Breast epithelium (tissue), 4 donors: Measurements from ENCODE around the gene SLC16A12. TPM values are rescaled to one million over a fixed set of nuclear protein-coding genes. Genes with fewer than 3 reads are reported as not detected.
"Not testable (repeated sequence)": the region's sequence is repeated elsewhere in the genome, so short reads cannot be mapped to it uniquely, and the experiment has no call there.

ENCODE experiments used
- DNase-seq, 2 donors: peaks; one replicate each; pipeline ENCODE4 v3.0.0-alpha.2; 2019; ENCODE audit warnings: low spot score in 2 of 2
- H3K27ac ChIP-seq, 2 donors: fragments of 200-600 bp; sonication (generic) in 1 of 2; one replicate each; pipeline ENCODE4 v1.5.1; 2016 to 2019; ENCODE audit warnings: mild to moderate bottlenecking in 1 of 2
- H3K27me3 ChIP-seq, 2 donors: fragments of 200-600 bp; sonication (generic) in 1 of 2; one replicate each; pipeline versions ENCODE4 v1.5.1 to v1.6.0; 2017 to 2019; ENCODE audit warnings: control low read depth in 1 of 2, mild to moderate bottlenecking in 1 of 2
- H3K36me3 ChIP-seq: fragments of 200-600 bp; one replicate; pipeline ENCODE4 v1.5.1; 2019
- H3K4me1 ChIP-seq, 2 donors: fragments of 200-600 bp; sonication (generic); one replicate each; pipeline ENCODE4 v1.5.1; 2016 to 2019; ENCODE audit warnings: control low read depth in 1 of 2
- H3K4me3 ChIP-seq, 3 donors: fragments of 200-600 bp; sonication (generic); 1 replicate in 2 of 3; 2 replicates in 1 of 3; pipeline ENCODE4 v1.5.1; 2016 to 2019; ENCODE audit warnings: mild to moderate bottlenecking in 3 of 3, moderate library complexity in 2 of 3
- H3K9me3 ChIP-seq, 2 donors: fragments of 200-600 bp; sonication (generic) in 1 of 2; one replicate each; pipeline ENCODE4 v1.5.1; 2016 to 2019; ENCODE audit warnings: control low read depth in 1 of 2
- CTCF ChIP-seq, 3 donors: fragments of 450-650 bp; IDR thresholded peaks; one replicate each; pipeline ENCODE4 v1.5.1; 2016 to 2017; ENCODE audit warnings: antibody characterized with exemption in 3 of 3, mild to moderate bottlenecking in 3 of 3, moderate library complexity in 3 of 3
- POLR2A ChIP-seq: fragments of 450-650 bp; IDR thresholded peaks from one replicate; pipeline ENCODE4 v1.6.1; 2016; ENCODE audit warnings: antibody characterized with exemption, mild to moderate bottlenecking, moderate library complexity
- POLR2AphosphoS5 ChIP-seq, 3 donors: sonication (generic); formaldehyde crosslinking; IDR thresholded peaks; one replicate each; pipeline ENCODE4 v1.6.1; 2017; ENCODE audit warnings: antibody characterized with exemption in 3 of 3
- intact Hi-C: fragments of 100-400 bp; cut with DNase I; formaldehyde crosslinking; loops from one replicate; pipeline ENCODE4 v1.15.1; 2023; ENCODE audit warnings: low total_unique reads
- total RNA-seq, 3 donors: library from RNA; depleted of rRNA; stranded (reverse); fragments of >200 nt; gene quantifications; one replicate each; pipeline ENCODE4 v1.1.0, GENCODE V29; 2016

Gene SLC16A12
- total RNA-seq, 3 donors from 2014 or later, result 2.6 to 4.8 (median 3.4) TPM

- no peak for TF ChIP-seq POLR2A
- TF ChIP-seq CTCF (IDR thresholded peaks at IDR 0.05), result no peak
- TF ChIP-seq POLR2AphosphoS5 (IDR thresholded peaks at IDR 0.05), result no peak
- no peaks in the 10 kb centered on the region for H3K9me3 ChIP-seq
- no peaks in the 10 kb centered on the region for H3K36me3 ChIP-seq
- intact Hi-C loops, result no loop called here
- no peaks in the 10 kb centered on the region for H3K27me3 ChIP-seq
- no peaks in the 10 kb centered on the region for H3K4me1 ChIP-seq
- peak overlapping the region; percentile 50 to 73 (median 58) for H3K4me3 ChIP-seq
- H3K27ac ChIP-seq, result peak overlapping the region; percentile 75 to 85
- no peak for DNase-seq
Measured at GRCh38 chr10:89393898-89394297, 141.5 kb downstream of the SLC16A12 start.

GRCh38 chr10:89392974-89393373, 142.4 kb downstream of the SLC16A12 start:
- no peaks in the 10 kb centered on the region for H3K9me3 ChIP-seq
- no peaks in the 10 kb centered on the region for H3K36me3 ChIP-seq
- DNase-seq, result no peak
- peak overlapping the region; percentile 75 to 85 for H3K27ac ChIP-seq
- H3K4me1 ChIP-seq, result no peaks in the 10 kb centered on the region
- H3K27me3 ChIP-seq, result no peaks in the 10 kb centered on the region
- H3K4me3 ChIP-seq, result peak overlapping the region; percentile 50 to 73 (median 58)
- intact Hi-C loops, result no loop called here
- TF ChIP-seq CTCF (IDR thresholded peaks at IDR 0.05), result no peak
- TF ChIP-seq POLR2AphosphoS5 (IDR thresholded peaks at IDR 0.05), result peak in 1 of 3 donors; percentile 6
- no peak for TF ChIP-seq POLR2A

GRCh38 chr10:89391907-89392756, 143.3 kb downstream of the SLC16A12 start, which contains the start of gene IFIT1:
IFIT1 (plus strand) TSS chr10:89392623; CDS start chr10:89392713, 90 bp downstream.
- Histone ChIP-seq H3K4me3 (peak within 1 kb of the TSS; percentile 50 to 73 (median 58)), H3K36me3 (no peaks in the 10 kb centered on the region), H3K9me3 (no peaks in the 10 kb centered on the region), H3K27ac (peak within 1 kb of the TSS; percentile 75 to 85), H3K4me1 (no peaks in the 10 kb centered on the region), H3K27me3 (no peaks in the 10 kb centered on the region)
- TF ChIP-seq POLR2AphosphoS5 (IDR thresholded peaks at IDR 0.05) (peak in 1 of 3 donors; percentile 35), POLR2A (no peak), CTCF (IDR thresholded peaks at IDR 0.05) (no peak)
- DNase-seq, result peak in 1 of 2 donors; percentile 38
- intact Hi-C loops, result no loop called here

- DNase-seq, H3K9me3 ChIP-seq, H3K4me3 ChIP-seq, H3K36me3 ChIP-seq, intact Hi-C loops, H3K4me1 ChIP-seq, H3K27ac ChIP-seq, H3K27me3 ChIP-seq: not testable (repeated sequence)
Measured at GRCh38 chr10:89391226-89391576, 144.2 kb downstream of the SLC16A12 start.

GRCh38 chr10:89390476-89391225, 144.7 kb downstream of the SLC16A12 start:
- Histone ChIP-seq H3K4me3 (no peak overlapping the region), H3K27me3 (no peaks in the 10 kb centered on the region), H3K4me1 (no peaks in the 10 kb centered on the region), H3K9me3 (no peaks in the 10 kb centered on the region), H3K36me3 (no peaks in the 10 kb centered on the region), H3K27ac (no peak overlapping the region)
- no peak for TF ChIP-seq CTCF (IDR thresholded peaks at IDR 0.05)
- TF ChIP-seq POLR2A, result no peak
- no peak for TF ChIP-seq POLR2AphosphoS5 (IDR thresholded peaks at IDR 0.05)
- DNase-seq, result no peak
- intact Hi-C loops, result no loop called here
